GM12892 (cell line): ENCODE data around the gene APOC1.

Experiments used
- DNase-seq: peaks from one replicate; pipeline ENCODE4 v3.0.0; 2011; ENCODE audit not compliant: insufficient read length
- FAIRE-seq: peaks from 2 replicates; lab custom pipeline; 2011; peaks lifted over from hg19 to GRCh38; lab: Jason Lieb, UNC
- POLR2A ChIP-seq: IDR thresholded peaks from 2 replicates; pipeline ENCODE4 v1.6.1; 2011; ENCODE audit warnings: low read depth, low read length, control low read depth
- POLR2AphosphoS5 ChIP-seq: IDR thresholded peaks from 2 replicates; pipeline ENCODE4 v1.6.1; 2011; ENCODE audit warnings: low read depth, low read length, control low read depth
- TAF1 ChIP-seq: IDR thresholded peaks from 2 replicates; pipeline ENCODE4 v1.6.1; 2011; ENCODE audit warnings: low read depth, mild to moderate bottlenecking, control low read depth, low read length, borderline replicate concordance

APOC1 gene

GRCh38 chr19:44954649-44955504 lies 40.5 kb downstream of the APOC1 start, which contains the start of gene CLPTM1:
CLPTM1 (plus strand) TSS chr19:44955380; CDS start chr19:44955396, 16 bp downstream.
- DNase-seq (peak; percentile 93), FAIRE-seq (peak; percentile 95)
- peak; percentile 74; the same call in 1 of the 2 replicates for TF ChIP-seq POLR2AphosphoS5
- TF ChIP-seq POLR2A: peak; percentile 84
- TF ChIP-seq TAF1: peak; percentile 73

- DNase-seq: no peak
- FAIRE-seq: no peak
- TF ChIP-seq TAF1: no peak
- no peak for TF ChIP-seq POLR2A
- no peak for TF ChIP-seq POLR2AphosphoS5
Measured at GRCh38 chr19:44955505-44956439, 41.4 kb downstream of the APOC1 start.

GRCh38 chr19:44957526-44957925 lies 43.1 kb downstream of the APOC1 start:
- FAIRE-seq (no peak), DNase-seq (no peak)
- TF ChIP-seq POLR2AphosphoS5 (no peak), TAF1 (no peak), POLR2A (no peak)

GRCh38 chr19:44958090-44958489 lies 43.7 kb downstream of the APOC1 start:
- no peak for DNase-seq
- TF ChIP-seq POLR2A (no peak), TAF1 (no peak)
- FAIRE-seq: no peak

- FAIRE-seq (no peak), DNase-seq (no peak)
- TF ChIP-seq POLR2AphosphoS5: no peak
- TF ChIP-seq POLR2A: no peak
- TF ChIP-seq TAF1: no peak
Measured at GRCh38 chr19:44959691-44960090, 45.3 kb downstream of the APOC1 start.

GRCh38 chr19:44960906-44961728 lies 46.7 kb downstream of the APOC1 start:
- FAIRE-seq: no peak

GRCh38 chr19:44961821-44962220 lies 47.4 kb downstream of the APOC1 start:
- TF ChIP-seq POLR2A: no peak
- TF ChIP-seq TAF1: no peak
- no peak for TF ChIP-seq POLR2AphosphoS5
- DNase-seq (no peak), FAIRE-seq (no peak)

More at GRCh38 chr19:44960906-44961728, 46.7 kb downstream of the APOC1 start:
- TF ChIP-seq TAF1 (no peak), POLR2AphosphoS5 (no peak), POLR2A (no peak)
- DNase-seq: no peak

- no peak for FAIRE-seq
- TF ChIP-seq TAF1 (no peak), POLR2A (no peak), POLR2AphosphoS5 (no peak)
- DNase-seq: no peak
Measured at GRCh38 chr19:44968118-44968517, 53.7 kb downstream of the APOC1 start.

- TF ChIP-seq POLR2A (no peak), POLR2AphosphoS5 (no peak), TAF1 (no peak)
- DNase-seq (no peak), FAIRE-seq (no peak)
Measured at GRCh38 chr19:44968670-44969069, 54.3 kb downstream of the APOC1 start.
